K562 (cell line): ENCODE results near the gene G6PD. TPM values are rescaled to one million over a fixed set of nuclear protein-coding genes. Genes with fewer than 3 reads are reported as not detected.

ENCODE experiments used
- ATF7 ChIP-seq: fragments of 450-650 bp; IDR thresholded peaks from 2 replicates; pipeline ENCODE4 v1.7.1; 2014; ENCODE audit warnings: mild to moderate bottlenecking, moderate library complexity
- BCL6 ChIP-seq: fragments of 250-450 bp; sonication (Bioruptor Pico); IDR thresholded peaks from 2 replicates; pipeline ENCODE4 v1.4.0; 2020
- BRD9 ChIP-seq: fragments of 450-650 bp; IDR thresholded peaks from 2 replicates; pipeline ENCODE4 v1.6.1; 2018; ENCODE audit warnings: low read depth; ENCODE audit not compliant: partially characterized antibody
- C11orf30 ChIP-seq: fragments of 450-650 bp; IDR thresholded peaks from 2 replicates; pipeline ENCODE4 v1.6.1; 2016; ENCODE audit warnings: low read depth, mild to moderate bottlenecking
- FOXK2 ChIP-seq, 2 experiments: fragments of 450-650 bp; IDR thresholded peaks in 1 of 2; conservative IDR thresholded peaks in 1 of 2; 2 replicates each; pipeline ENCODE4 v1.6.1; 2016; ENCODE audit warnings: low read depth in 2 of 2, mild to moderate bottlenecking in 1 of 2
- GABPA ChIP-seq: fragments of 200-800 bp; sonication (Bioruptor generic); conservative IDR thresholded peaks from 2 replicates; pipeline ENCODE4 v1.6.1; 2016; ENCODE audit warnings: low read depth, missing genetic modification characterization, missing compliant biosample characterization
- HDGF ChIP-seq: fragments of 450-650 bp; IDR thresholded peaks from 2 replicates; pipeline ENCODE4 v1.6.1; 2016
- KLF13 ChIP-seq: fragments of 450-650 bp; IDR thresholded peaks from 2 replicates; pipeline ENCODE4 v1.6.1; 2016; ENCODE audit warnings: missing genetic modification characterization, low read depth, mild to moderate bottlenecking, missing compliant biosample characterization, moderate library complexity, borderline replicate concordance
- POLR2A ChIP-seq: fragments of 450-650 bp; conservative IDR thresholded peaks from 2 replicates; pipeline ENCODE4 v1.6.1; 2016
- RFX1 ChIP-seq: fragments of 450-650 bp; IDR thresholded peaks from 2 replicates; pipeline ENCODE4 v1.6.1; 2016; ENCODE audit warnings: mild to moderate bottlenecking, moderate library complexity
- RHOXF2B ChIP-seq: fragments of 250-450 bp; sonication (Bioruptor Pico); conservative IDR thresholded peaks from 2 replicates; pipeline ENCODE4 v1.5.1; 2021
- RNF2 ChIP-seq: sonication (generic); IDR thresholded peaks from 2 replicates; pipeline ENCODE4 v1.6.1; 2016
- SAP30 ChIP-seq: fragments of 200-600 bp; sonication (generic); IDR thresholded peaks from 2 replicates; pipeline ENCODE4 v1.6.1; 2012; ENCODE audit warnings: borderline replicate concordance, low read depth, mild to moderate bottlenecking, moderate library complexity, low read length, control low read depth, inconsistent platforms; ENCODE audit not compliant: insufficient read depth, poor library complexity, severe bottlenecking
- TBP ChIP-seq: optimal IDR thresholded peaks from 2 replicates; pipeline ENCODE3; 2011; ENCODE audit warnings: low read depth, low read length, improper control_type of control experiment
- ZEB2 ChIP-seq: fragments of 450-650 bp; IDR thresholded peaks from 2 replicates; pipeline ENCODE4 v1.6.1; 2016
- ZNF253 ChIP-seq: fragments of 250-450 bp; sonication (Bioruptor Pico); conservative IDR thresholded peaks from 2 replicates; pipeline ENCODE4 v1.6.1; 2021; ENCODE audit warnings: mild to moderate bottlenecking
- ZNF707 ChIP-seq: fragments of 250-450 bp; sonication (Bioruptor Pico); conservative IDR thresholded peaks from 2 replicates; pipeline ENCODE4 v1.8.0; 2022; ENCODE audit warnings: inconsistent platforms, mild to moderate bottlenecking, moderate library complexity
- ZNF766 ChIP-seq: fragments of 200-800 bp; sonication (Bioruptor generic); conservative IDR thresholded peaks from 2 replicates; pipeline ENCODE4 v1.6.1; 2016; ENCODE audit warnings: missing genetic modification characterization, missing compliant biosample characterization
- polyA plus RNA-seq, 8 experiments: library from polyadenylated mRNA; depleted of rRNA in 4 of 8; stranded (reverse) in 5 of 8; unstranded in 3 of 8; fragments of >200 nt; fragmentation: Nextera tagmentation in 2 of 8; fragmentation: Illumina TruSeq in 1 of 8; extraction: Ambion mirVana in 2 of 8; extraction: Trizol in 1 of 8; gene quantifications; 2 replicates each; pipeline versions ENCODE4 v1.2.1 to v1.2.3, GENCODE V29; 2011 to 2014; ENCODE audit warnings: inconsistent platforms in 1 of 8, missing spikeins in 1 of 8
- total RNA-seq, 7 experiments: library from RNA; depleted of rRNA in 6 of 7; stranded (reverse); fragments of >200 nt in 6 of 7; fragmentation: Illumina TruSeq in 2 of 7; extraction: Trizol in 2 of 7; gene quantifications; 2 replicates each; pipeline versions ENCODE4 v1.2.1 to v1.2.3, GENCODE V29; 2011 to 2021; ENCODE audit warnings: low replicate concordance in 1 of 7
- TF ChIP-seq, protein P1 (sequence below), 2 experiments: fragments of 450-650 bp in 1 of 2; sonication (generic) in 1 of 2; formaldehyde crosslinking in 1 of 2; IDR thresholded peaks; 2 replicates each; pipeline versions ENCODE4 v1.7.1 to v1.9.0; 2016 to 2022; ENCODE audit warnings: inconsistent platforms in 1 of 2, mild to moderate bottlenecking in 1 of 2, missing genetic modification reagents in 1 of 2

G6PD gene
- total and polyA plus RNA-seq, 9 of the 15 experiments (the other 6 are each of a cell fraction or from before 2014, with no cell fraction given) = 2.9 to 222 (median 66.4) TPM

DNA sequence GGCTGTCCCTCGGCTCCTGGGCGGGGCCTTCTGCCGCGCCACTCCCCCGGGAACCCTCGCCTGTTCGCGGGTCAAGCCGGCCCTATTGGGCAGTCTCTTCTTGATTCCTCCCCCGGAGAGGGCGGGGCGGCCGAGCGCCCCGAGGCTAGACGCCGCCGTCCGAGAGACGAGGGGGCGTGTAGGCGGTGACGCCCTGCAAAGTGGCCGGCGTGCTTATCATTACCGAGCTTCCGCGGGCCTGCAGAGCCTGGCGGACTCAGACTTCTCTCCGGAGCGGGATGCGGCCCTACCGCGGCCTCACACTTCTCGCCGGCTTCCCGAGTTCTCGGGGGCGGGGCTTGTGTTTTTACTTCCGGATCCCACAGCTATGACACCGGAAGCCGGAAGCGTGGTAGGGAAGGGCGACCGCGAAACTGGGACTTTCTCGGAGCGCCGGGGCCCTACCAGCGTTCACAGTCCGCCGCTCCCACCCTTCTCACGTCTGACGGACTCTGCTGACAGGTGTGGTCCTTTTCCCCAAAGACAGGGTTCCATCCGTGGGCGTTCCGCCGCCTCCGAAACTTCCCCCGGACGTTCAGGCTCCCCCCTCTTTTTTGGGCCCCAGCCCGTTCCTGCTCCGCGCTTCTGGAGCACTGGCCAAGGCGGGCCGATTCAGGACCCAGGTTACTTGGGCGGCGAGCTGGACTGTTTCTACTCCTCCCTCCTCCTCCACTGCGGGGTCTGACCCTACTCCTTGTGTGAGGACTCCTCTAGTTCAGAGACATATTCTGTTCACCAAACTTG is 790 bp upstream of the G6PD start, which contains the start of gene IKBKG (continued):
- TF ChIP-seq, protein P1, sequence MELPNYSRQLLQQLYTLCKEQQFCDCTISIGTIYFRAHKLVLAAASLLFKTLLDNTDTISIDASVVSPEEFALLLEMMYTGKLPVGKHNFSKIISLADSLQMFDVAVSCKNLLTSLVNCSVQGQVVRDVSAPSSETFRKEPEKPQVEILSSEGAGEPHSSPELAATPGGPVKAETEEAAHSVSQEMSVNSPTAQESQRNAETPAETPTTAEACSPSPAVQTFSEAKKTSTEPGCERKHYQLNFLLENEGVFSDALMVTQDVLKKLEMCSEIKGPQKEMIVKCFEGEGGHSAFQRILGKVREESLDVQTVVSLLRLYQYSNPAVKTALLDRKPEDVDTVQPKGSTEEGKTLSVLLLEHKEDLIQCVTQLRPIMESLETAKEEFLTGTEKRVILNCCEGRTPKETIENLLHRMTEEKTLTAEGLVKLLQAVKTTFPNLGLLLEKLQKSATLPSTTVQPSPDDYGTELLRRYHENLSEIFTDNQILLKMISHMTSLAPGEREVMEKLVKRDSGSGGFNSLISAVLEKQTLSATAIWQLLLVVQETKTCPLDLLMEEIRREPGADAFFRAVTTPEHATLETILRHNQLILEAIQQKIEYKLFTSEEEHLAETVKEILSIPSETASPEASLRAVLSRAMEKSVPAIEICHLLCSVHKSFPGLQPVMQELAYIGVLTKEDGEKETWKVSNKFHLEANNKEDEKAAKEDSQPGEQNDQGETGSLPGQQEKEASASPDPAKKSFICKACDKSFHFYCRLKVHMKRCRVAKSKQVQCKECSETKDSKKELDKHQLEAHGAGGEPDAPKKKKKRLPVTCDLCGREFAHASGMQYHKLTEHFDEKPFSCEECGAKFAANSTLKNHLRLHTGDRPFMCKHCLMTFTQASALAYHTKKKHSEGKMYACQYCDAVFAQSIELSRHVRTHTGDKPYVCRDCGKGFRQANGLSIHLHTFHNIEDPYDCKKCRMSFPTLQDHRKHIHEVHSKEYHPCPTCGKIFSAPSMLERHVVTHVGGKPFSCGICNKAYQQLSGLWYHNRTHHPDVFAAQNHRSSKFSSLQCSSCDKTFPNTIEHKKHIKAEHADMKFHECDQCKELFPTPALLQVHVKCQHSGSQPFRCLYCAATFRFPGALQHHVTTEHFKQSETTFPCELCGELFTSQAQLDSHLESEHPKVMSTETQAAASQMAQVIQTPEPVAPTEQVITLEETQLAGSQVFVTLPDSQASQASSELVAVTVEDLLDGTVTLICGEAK (IDR thresholded peaks at IDR 0.05) = peak; percentile 97
- TF ChIP-seq, protein P1 (CRISPR knock-in tag; IDR thresholded peaks at IDR 0.05) = no peak
- TF ChIP-seq BRD9 (no peak), KLF13 (tag) (peak; percentile 79; the same call in 1 of the 2 replicates), SAP30 (peak; percentile 48), C11orf30 (no peak), POLR2A (peak; percentile 78), ZNF707 (CRISPR knock-in tag) (no peak), ZEB2 (0 out of 2 replicates have a peak, but pooled peaks have one; percentile 13), RFX1 (no peak), ZNF766 (CRISPR knock-in tag) (no peak), FOXK2 (conservative IDR thresholded peaks at IDR 0.05 in 1 of 2, IDR thresholded peaks at IDR 0.05 in 1 of 2; ENCODE audit: low read depth in 2 of 2) (no peak), HDGF (no peak), BCL6 (CRISPR knock-in tag) (no peak), ATF7 (peak; percentile 75), RHOXF2B (CRISPR knock-in tag) (no peak), GABPA (tag) (peak; percentile 98), ZNF253 (CRISPR knock-in tag) (no peak), TBP (peak; percentile 38), RNF2 (no peak)
